Heart right ventricle (tissue), 16 donors: ENCODE results near the gene DHX40. TPM values are rescaled to one million over a fixed set of nuclear protein-coding genes. Genes with fewer than 3 reads are reported as not detected.

Source experiments
- ATAC-seq, 8 donors: fragments of 200-7000 bp; cut with Tn5 transposase; one replicate each; pipeline ENCODE4 v1.9.1; 2020; ENCODE audit warnings: mild to moderate bottlenecking in 8 of 8, moderate library complexity in 8 of 8, moderate number of reproducible peaks in 1 of 8
- DNase-seq, 2 donors: peaks; one replicate each; pipeline ENCODE4 v3.0.0-alpha.2; 2020
- H3K27ac ChIP-seq, 10 donors: fragments of 200-600 bp; sonication (generic) in 2 of 10; one replicate each; pipeline versions ENCODE4 v1.5.0 to v1.8.0; 2020 to 2022; ENCODE audit warnings: mild to moderate bottlenecking in 3 of 10
- H3K27me3 ChIP-seq, 7 donors: fragments of 200-600 bp; one replicate each; pipeline ENCODE4 v1.8.0; 2021 to 2022; ENCODE audit warnings: mild to moderate bottlenecking in 2 of 7
- H3K36me3 ChIP-seq, 9 donors: fragments of 200-600 bp; sonication (generic) in 1 of 9; one replicate each; pipeline versions ENCODE4 v1.5.0 to v1.8.0; 2020 to 2022; ENCODE audit warnings: mild to moderate bottlenecking in 2 of 9
- H3K4me1 ChIP-seq, 9 donors: fragments of 200-600 bp; sonication (generic) in 1 of 9; one replicate each; pipeline versions ENCODE4 v1.5.0 to v1.8.0; 2020 to 2022; ENCODE audit warnings: mild to moderate bottlenecking in 4 of 9
- H3K4me3 ChIP-seq, 10 donors: fragments of 200-600 bp; sonication (generic) in 2 of 10; one replicate each; pipeline versions ENCODE4 v1.5.0 to v1.8.0; 2020 to 2022; ENCODE audit warnings: mild to moderate bottlenecking in 7 of 10, moderate library complexity in 2 of 10
- H3K9me3 ChIP-seq, 11 donors: fragments of 200-600 bp in 10 of 11; sonication (generic) in 2 of 11; one replicate each; pipeline versions ENCODE4 v1.5.0 to v1.8.0; 2013 to 2022; ENCODE audit warnings: mild to moderate bottlenecking in 2 of 11, control low read depth in 1 of 11, moderate library complexity in 1 of 11
- CTCF ChIP-seq, 9 donors: fragments of 200-600 bp; sonication (generic) in 2 of 9; IDR thresholded peaks; one replicate each; pipeline versions ENCODE4 v1.5.0 to v1.8.0; 2021 to 2022; ENCODE audit warnings: antibody characterized with exemption in 9 of 9, mild to moderate bottlenecking in 5 of 9, moderate library complexity in 1 of 9
- WGBS, 2 donors: extraction: QIAGEN DNeasy Blood & Tissue Kit; methylation state at CpG; one replicate each; pipeline ENCODE4 v1.1.7; 2013; ENCODE audit warnings: inconsistent platforms in 1 of 2; 5-methylcytosine and 5-hydroxymethylcytosine counted together
- intact Hi-C, 10 donors: fragments of 100-400 bp; cut with DNase I; formaldehyde crosslinking; loops; one replicate each; pipeline versions ENCODE4 v1.11.1 to v1.14.2; 2022
- polyA plus RNA-seq, 2 donors: library from polyadenylated mRNA; stranded (reverse); fragments of 200-250 nt; gene quantifications; one replicate each; pipeline ENCODE4 v1.2.3, GENCODE V29; 2013
- total RNA-seq, 10 donors: library from RNA; stranded (reverse); fragmentation: NEBNext Ultra II Directional in 3 of 10; extraction: Animal tissue kit (Norgen Biotek cat#: 25700) in 3 of 10; gene quantifications; one replicate each; pipeline versions ENCODE4 v1.2.1 to v1.2.4, GENCODE V29; 2021 to 2023
- donor health status: Arrhythmogenic right ventricular cardiomyopathy.
- donor health status: ischemic (EF 13 %, LVEDD 7.1; RV severe dilation, severe dysfunction).
- donor health status: healthy with polysubstance abuse.
- donor health status: DM: no; HTN: yes; CAD: no.
- donor health status: DM: no; HTN: no; CAD: no.
- donor health status: ischemic (EF 25% LVEDD 6.9; RV normal size, moderate dysfunction).
- donor health status: ischemic (EF 25% LVEDD 5.7; RV mildly dilated, moderate dysfunction).
- donor health status: healthy.
- donor health status: DM: yes; HTN: yes; CAD: no.
- donor health status: Ischemic cardiomyopathy.
- donor health status: ischemic (EF 35%, LVEDD 5.7; RV mildly dilated, moderate dysfunction).
- donor health status: nonischemic (EF 11% LVEDD 7.7; RV severe dilation, severe dysfunction).
- donor health status: DM: yes; HTN: yes; CAD: no.
- donor health status: PGD.
- donor health status: ischemic (EF 29% LVEDD 5.4; RV normal size, mild dysfunction).
- donor health status: nonischemic (EF 23%, LVEDD 6.1; RV moderate dilation, normal function).

Gene DHX40
- total and polyA plus RNA-seq, 12 donors, result 6.9 to 22.9 (median 20.2) TPM

- no peak for ATAC-seq
- Histone ChIP-seq H3K27me3 (no peaks in the 10 kb centered on the region), H3K9me3 (no peaks in the 10 kb centered on the region), H3K4me3 (peak overlapping the region in 6 of 10 donors; percentile 0 to 85 (median 18)), H3K4me1 (peaks cover 9 to 80% (median 69%) of the 10 kb centered on the region in 9 donors), H3K27ac (peak overlapping the region in 3 of 10 donors; percentile 39 to 99 (median 96)), H3K36me3 (no peaks in the 10 kb centered on the region)
- no peak for DNase-seq
- no peak for TF ChIP-seq CTCF (IDR thresholded peaks at IDR 0.05)
- intact Hi-C loops, result loop anchor here in 1 of 10 donors (5.0 kb wide), 1 partner anchor 84 kb away; the partner anchor contains the start of genes PTRH2 and VMP1
- WGBS, 2 donors, result 39 to 48% methylated on average over 2 of the region's 2 CpGs
Observed at GRCh38 chr17:59623151-59623550, 57.7 kb downstream of the DHX40 start.

- no peak for DNase-seq
- ATAC-seq, result no peak
- no peak overlapping the region for H3K4me3 ChIP-seq
- peaks cover 4 to 100% (median 89%) of the 10 kb centered on the region in 9 donors for H3K4me1 ChIP-seq
- H3K9me3 ChIP-seq, result no peaks in the 10 kb centered on the region
- H3K36me3 ChIP-seq, result peaks cover 0 to 12% (median 0%) of the 10 kb centered on the region in 9 donors
- no peaks in the 10 kb centered on the region for H3K27me3 ChIP-seq
- intact Hi-C loops, result no loop called here
- H3K27ac ChIP-seq, result peak overlapping the region in 1 of 10 donors; percentile 57
- TF ChIP-seq CTCF (IDR thresholded peaks at IDR 0.05), result no peak
- 90 to 97% methylated on average over 5 of the region's 5 CpGs for WGBS, 2 donors
Observed at GRCh38 chr17:59626756-59627155, 61.3 kb downstream of the DHX40 start.

GRCh38 chr17:59627274-59627673 lies 61.9 kb downstream of the DHX40 start:
- Histone ChIP-seq H3K27me3 (no peaks in the 10 kb centered on the region), H3K4me3 (no peak overlapping the region), H3K36me3 (peaks cover 0 to 12% (median 0%) of the 10 kb centered on the region in 9 donors), H3K27ac (peak overlapping the region in 1 of 10 donors; percentile 57), H3K9me3 (no peaks in the 10 kb centered on the region), H3K4me1 (peaks cover 2 to 100% (median 87%) of the 10 kb centered on the region in 9 donors)
- WGBS, 2 donors, result 76 to 85% methylated on average over 3 of the region's 3 CpGs
- intact Hi-C loops, result no loop called here
- no peak for ATAC-seq
- no peak for DNase-seq
- no peak for TF ChIP-seq CTCF (IDR thresholded peaks at IDR 0.05)

GRCh38 chr17:59627770-59628171 lies 62.4 kb downstream of the DHX40 start:
- DNase-seq (no peak), ATAC-seq (peak in 1 of 8 donors; percentile 14)
- no peak for TF ChIP-seq CTCF (IDR thresholded peaks at IDR 0.05)
- 37 to 50% methylated on average over 2 of the region's 2 CpGs for WGBS, 2 donors
- H3K4me3 ChIP-seq, result no peak overlapping the region
- H3K27ac ChIP-seq, result peak overlapping the region in 1 of 10 donors; percentile 57
- H3K27me3 ChIP-seq, result no peaks in the 10 kb centered on the region
- H3K4me1 ChIP-seq, result peaks cover 0 to 100% (median 87%) of the 10 kb centered on the region in 9 donors
- peaks cover 0 to 12% (median 0%) of the 10 kb centered on the region in 9 donors for H3K36me3 ChIP-seq
- H3K9me3 ChIP-seq, result no peaks in the 10 kb centered on the region
- intact Hi-C loops, result no loop called here
